ENCODE data around the gene PRKCD.

- TF ChIP-seq CTCF (IDR thresholded peaks at IDR 0.05), result no peak
- TF ChIP-seq POLR2AphosphoS5 (IDR thresholded peaks at IDR 0.05), result no peak
- TF ChIP-seq EP300 (IDR thresholded peaks at IDR 0.05), result no peak
- TF ChIP-seq POLR2A (IDR thresholded peaks at IDR 0.05), result no peak
Measured at GRCh38 chr3:53153980-53154379, 7.0 kb upstream of the PRKCD start.

Measured in upper lobe of left lung (tissue), 4 donors.